GM12892 (cell line): Measurements from ENCODE around the gene CECR2.

ENCODE experiments used
- POLR2A ChIP-seq: IDR thresholded peaks from 2 replicates; pipeline ENCODE4 v1.6.1; 2011; ENCODE audit warnings: low read depth, low read length, control low read depth
- POLR2AphosphoS5 ChIP-seq: IDR thresholded peaks from 2 replicates; pipeline ENCODE4 v1.6.1; 2011; ENCODE audit warnings: low read depth, low read length, control low read depth
- TAF1 ChIP-seq: IDR thresholded peaks from 2 replicates; pipeline ENCODE4 v1.6.1; 2011; ENCODE audit warnings: low read depth, mild to moderate bottlenecking, control low read depth, low read length, borderline replicate concordance

- TF ChIP-seq POLR2AphosphoS5 (no peak), TAF1 (no peak), POLR2A (no peak)
These were observed 183.5 kb downstream of the CECR2 start for GRCh38 chr22:17552737-17553136.
